ENCODE measurements around the gene SPON2.

Gene SPON2

DNA sequence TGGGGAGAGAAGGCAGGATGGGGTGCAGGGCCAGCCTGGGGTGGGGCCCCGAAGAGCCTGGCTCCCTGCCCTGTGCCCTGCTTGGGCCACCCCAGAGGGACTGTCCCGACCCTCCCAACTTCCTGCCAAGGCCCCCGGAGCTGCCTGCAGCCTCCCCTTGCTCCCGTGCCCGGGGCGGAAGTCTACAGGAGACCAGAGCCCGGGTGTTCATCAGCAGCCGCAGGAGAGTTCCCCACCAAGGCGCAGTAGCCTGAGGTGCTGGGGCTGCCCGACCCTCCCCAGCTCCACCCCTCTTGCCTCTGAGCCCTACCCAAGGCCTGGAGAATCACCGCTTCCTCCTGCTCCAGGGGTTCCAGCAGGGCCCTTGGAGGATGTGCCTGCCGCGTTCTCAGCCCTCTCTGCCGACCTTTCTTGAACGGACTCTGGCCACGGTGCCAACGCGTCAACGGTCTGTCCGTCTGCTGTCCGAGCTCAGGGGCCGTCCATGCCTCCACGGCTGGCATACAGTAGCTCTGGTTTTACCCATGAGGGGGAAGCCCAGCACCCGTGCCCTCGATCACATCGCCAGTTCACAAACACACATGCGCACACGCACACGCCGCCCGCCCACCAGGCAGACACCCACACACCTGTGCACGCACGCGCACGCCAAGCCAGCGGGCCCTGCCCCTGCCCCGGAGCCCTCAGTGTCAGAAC lies 36.0 kb upstream of the SPON2 start:
- no peak for DNase-seq

DNA sequence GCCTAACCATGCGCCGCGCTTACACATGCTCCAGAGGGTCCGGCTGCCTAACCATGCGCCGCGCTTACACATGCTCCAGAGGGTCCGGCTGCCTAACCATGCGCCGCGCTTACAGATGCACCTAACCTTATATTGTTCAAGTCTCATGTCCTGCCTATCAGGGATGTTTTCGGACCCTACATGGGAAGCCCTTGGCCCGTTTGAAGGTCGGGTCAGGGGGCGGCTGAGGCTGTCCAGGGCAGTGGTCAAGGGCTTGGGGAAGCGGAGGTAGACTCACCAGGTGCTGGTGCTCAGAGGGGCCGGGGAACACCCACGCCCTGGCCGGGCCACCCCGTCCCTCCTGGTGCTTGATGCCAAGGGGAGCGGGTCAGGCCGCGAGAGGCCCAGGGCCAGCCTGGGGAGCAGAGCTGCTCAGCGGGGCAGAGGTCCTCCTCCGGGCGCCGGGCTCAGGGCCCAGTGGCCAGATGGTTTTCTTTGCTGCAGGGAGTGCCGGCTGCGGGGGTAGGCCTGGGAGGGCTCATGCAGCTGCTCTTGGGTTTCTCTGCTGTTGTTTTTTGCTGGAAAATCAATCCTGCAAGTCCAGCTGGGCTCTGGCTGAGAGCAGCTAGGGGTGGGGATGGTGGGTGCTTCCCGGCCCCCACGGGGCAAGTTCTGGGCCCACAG lies 35.4 kb upstream of the SPON2 start:
- no peak for DNase-seq

DNA sequence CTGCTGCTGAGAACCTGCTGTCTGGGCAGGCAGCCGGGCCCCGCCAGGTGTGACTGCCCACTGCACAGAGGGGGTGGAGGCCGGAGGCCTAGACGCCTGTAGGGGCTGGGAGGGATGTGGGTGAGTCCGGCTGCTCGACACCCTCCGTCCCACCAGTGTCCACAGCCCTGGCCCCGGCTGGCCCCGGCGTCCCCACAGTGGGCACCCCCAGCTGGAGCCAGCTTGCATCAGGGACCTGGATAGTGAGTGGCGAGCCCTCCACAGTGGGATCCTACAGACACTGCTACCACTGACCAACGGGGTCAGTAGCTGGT lies 34.7 kb upstream of the SPON2 start:
- no peak for DNase-seq

DNA sequence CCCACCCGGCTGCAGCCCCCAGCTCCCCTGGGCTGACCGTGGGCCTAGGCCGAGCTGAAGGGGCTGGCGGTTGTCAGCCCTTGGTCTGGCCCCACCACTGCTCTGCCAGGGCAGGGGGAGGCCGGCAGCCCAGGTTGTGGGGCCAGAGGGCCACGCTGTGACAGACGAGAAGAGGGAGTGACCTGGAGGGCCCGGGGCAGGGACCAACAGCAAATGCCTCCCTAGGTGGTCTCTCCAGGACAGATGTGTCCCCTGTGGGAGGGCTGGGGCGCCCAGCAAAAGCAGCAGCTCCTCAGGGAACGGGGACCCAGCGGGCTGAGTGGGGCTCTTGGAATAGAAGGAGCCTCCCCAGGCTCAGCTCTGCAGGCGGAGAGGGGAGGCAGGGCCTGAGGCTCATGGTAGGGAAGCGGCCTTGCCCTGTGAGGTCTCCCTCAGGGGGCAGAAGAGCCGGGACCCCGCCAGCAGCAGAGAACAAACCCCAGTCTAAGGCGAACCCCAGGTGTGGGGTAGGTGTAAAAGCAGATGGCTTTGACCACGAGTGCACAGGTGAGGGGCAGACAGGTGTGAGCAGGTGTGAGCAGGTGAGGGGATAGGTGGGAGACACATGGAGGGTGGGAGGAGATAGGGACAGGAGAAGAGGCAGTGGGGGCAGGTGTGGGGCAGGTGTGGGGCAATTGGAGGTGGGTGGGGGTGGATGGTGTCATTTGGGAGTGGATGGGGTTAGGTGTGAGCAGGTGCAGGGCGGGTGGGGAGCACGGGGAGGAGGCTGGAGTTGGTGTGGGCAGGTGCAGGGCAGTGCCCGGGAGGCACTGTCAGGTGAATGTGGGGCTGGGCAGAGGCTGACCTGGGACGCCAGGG lies 34.1 kb upstream of the SPON2 start:
- no peak for DNase-seq

DNA sequence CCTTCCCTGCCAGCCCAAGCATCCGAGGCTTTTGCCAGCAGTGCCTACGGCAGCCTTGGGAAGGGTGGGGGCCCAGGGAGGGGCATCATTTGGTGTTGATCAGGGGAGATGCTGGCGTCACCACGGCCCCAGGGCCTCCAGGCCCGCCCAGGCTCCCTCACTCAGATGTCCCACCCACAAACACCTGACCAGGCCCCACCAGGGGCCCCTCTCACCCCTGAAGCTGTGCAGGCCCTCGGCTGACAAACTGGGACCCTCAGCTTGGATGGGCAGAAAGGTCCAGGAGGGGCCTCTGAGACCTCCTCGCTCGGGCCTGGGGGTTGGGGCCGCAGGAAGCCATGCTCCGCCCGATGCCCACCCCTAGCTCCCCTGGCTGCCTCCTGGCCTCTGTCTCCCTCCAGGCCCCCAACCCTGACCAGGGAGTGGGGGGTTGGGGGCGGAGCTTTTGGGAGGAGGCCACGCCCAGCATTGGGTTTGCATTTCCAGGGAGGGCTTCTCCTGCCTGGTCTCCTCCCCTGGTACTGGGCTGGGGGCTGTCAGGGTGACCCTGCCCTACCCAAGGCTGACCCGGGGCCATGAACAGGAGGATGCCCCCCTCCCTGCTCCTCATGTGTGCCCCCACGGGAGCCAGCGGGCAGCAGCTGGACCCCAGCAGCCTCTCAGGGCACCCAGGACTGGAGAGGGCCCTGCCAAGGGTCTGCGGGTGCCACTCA lies 33.4 kb upstream of the SPON2 start:
- no peak for DNase-seq

DNA sequence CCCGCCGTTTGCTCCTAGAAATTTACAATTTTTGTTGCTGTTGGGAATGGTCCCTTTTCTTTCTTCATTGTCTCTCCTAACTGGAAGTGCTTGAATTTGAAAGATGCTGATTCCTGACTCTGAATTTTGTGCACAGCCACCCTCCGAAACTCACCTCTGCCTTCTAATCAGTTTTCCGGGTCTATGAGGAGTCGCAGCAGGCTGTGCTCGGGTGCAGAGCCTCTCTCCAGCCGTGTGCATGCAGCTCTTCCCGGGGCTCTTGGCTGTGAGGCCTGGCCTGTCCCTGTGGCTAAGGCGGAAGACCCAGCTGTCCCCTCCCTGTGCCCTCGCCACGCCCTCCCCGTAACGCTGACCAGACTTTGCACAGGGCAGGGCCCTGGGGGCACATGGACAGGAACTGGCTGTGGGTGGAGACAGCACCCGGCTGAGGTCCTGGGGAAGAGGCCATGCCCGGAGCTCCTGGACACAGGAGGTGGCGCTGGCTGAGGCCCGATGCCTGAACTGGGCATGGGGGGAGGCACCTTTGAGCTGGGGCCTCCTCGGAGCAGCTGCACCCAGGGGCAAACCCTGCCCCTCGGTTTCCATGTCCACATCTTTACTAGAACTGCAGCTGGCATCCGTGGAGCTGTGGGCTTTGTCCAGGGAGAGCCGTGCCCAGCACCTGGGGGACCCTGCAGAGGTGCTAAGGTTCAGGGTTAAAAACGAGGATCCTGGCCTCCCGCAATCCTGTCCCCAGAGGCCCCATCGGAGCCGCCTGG lies 32.6 kb upstream of the SPON2 start:
- DNase-seq = no peak

DNA sequence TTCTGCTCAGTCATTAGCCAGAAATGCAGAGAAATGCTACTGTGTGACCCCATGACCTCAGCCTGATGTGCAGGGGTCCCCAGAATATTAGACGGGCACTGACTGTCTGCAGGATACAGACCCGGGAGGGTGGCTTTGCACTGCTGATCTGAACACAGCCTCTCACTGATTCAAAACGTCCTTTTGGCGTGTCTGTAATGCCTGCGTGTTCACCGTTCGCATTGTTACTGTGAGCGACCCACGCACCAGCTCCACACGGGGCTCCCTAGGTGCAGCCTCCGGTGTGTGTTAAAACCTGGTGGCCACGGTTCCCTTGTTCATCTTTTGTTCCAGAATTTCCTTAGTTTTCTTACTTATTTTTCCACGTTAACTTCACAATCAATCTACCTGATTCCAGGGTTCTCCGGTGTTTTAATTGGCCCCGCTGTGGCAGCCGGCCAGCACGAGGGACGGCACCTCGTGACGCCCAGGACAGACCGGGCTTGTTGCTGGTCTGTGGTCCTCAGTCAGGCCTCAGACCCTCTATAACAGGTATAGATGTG lies 32.0 kb upstream of the SPON2 start:
- DNase-seq = no peak

DNA sequence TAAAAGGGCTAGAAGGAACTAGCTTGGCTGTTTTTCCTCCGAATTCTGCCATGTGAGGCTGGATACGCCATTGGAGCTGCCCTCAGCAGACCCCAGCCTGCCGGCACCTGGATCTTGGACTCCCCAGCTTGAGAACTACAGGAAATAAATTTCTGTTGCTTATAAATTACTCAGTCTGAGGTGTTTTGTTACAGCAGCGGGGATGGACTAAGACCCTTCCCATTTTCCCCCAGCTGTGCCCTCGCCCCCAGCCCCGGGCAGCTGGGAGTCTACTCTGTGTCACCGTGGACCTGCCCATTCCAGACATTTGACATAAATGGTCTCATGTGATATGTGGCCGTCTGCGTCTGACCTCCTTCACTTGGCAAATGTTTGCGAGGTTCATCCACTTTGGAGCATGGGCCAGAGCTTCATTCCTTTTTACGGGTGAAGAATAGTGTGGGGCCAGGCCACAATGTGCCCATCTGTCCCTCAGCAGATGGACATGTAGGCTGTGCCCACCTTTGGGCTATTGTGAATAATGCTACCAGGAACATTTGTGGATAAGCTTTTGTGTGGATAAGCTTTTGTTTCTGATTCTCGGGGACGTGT lies 30.7 kb upstream of the SPON2 start:
- no peak for DNase-seq

DNA sequence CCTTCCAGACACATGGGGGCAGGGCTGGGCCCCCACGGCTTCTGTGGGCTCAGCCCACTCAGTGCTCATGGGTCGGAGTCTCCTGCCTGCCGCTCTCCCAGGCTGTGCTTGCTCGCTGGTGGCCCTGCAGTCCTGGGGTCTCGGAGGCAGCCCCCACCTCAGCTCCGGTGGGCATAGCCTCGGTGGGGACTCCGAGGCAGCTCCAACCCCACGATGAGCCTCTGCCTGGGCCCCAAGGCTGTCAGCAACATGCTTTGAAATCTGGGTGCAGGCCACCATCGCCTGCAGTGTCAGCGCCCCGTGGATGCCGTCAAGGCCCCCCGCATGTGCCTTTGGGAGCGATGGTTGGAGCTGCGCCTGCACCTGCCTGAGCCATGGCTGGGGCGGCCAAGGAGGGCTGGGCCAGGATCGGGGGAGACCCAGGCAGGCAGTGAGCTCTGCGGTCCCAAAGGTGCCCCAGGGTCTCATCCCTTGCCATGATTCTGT lies 30.2 kb upstream of the SPON2 start:
- no peak for DNase-seq

DNA sequence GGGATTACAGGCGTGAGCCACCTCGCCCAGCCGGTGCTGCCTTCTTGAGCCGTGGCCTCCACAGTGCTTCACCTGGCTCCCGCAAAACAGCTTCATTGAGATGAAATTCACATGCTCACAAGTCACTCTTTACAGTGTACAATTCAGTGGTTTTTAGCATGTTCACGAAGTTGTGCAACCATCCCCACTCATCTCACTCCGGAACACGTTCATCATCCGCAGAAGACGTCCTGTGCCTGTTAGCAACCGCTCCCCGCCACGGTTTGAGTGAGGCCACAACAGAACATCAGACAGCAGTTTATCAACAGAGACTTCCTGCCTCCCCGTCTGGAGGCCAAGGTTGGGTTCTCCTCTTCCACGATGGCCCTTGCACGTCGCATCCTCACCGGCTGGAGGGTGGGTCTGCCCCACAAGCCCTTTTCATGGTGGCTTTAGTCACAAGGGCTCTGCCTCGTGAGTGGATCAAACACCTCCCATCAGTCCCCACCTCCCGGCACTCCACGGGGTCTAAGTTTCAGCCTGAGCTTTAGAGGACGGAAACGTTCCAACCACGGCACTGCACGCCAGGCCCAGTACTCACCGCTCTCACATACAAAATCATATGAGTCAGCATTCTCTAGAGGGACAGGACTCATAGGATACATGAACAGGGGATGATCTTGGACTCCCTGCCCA lies 29.6 kb upstream of the SPON2 start:
- no peak for DNase-seq

DNA sequence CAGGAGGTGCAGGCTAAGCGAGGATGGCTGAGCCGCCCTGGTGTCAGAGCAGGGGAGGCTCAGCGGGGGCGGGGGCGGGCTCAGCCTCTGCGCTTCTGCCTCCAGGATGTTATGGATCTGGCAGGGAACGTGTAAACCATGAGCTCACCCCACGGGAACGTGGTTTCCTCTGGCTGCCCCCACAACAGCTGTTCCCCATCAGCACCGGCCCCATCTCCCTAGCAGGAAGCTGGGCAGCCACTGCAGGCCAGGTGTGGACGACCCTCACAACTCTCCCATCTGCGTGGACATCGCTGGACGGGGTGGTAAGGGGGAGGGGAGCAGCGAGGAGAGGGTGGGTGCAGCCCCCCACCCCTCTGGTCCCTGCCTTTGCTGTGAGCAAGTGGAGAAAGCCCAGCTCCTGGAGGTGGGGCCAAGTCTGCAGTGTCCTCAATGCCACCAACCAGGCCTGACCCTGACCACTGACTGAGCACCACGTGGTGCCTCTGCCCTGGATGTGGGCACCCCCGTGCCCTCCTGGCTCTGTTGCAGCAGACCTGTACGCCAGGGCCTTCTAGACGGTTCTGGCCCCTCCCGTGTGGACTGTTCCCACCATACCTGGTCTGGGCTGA lies 28.1 kb upstream of the SPON2 start:
- DNase-seq = no peak

DNA sequence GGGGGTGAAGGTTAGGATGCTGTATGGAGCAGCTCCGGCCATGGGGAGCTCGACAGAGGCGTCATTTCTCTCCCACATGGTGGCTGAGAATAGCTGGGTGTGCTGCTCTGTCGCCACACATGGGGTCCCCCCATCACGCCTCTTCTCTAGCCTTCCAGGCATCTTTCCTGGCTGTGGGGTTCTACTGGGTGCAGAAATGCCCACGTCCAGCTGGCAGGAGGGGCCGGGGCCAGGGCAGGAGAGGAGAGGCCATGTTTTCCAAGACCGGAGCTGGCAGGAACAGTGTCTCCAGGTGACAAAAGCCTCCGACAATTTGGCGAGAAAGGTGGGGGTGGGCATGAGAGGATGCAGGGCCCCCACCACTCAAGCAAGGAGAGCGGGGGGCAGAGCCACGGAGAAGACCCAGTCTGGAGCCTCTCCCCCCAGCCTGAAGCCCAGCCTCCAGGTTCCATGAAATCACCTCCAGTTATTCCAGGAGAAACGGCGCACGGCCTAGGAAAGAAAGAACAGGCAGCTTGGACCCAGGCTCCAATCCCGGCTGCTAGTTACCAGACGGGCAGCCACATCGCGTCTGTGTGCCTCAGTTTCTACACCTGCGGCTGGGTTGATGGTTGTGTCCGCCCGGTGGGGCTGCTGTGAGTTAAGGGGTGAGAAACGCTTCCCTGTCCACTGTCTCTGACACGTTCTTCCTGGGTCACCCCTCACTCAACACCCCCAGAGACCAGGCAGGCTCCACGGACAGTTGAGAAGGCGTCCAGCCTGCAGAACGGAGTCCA lies 27.4 kb upstream of the SPON2 start:
- DNase-seq = no peak

DNA sequence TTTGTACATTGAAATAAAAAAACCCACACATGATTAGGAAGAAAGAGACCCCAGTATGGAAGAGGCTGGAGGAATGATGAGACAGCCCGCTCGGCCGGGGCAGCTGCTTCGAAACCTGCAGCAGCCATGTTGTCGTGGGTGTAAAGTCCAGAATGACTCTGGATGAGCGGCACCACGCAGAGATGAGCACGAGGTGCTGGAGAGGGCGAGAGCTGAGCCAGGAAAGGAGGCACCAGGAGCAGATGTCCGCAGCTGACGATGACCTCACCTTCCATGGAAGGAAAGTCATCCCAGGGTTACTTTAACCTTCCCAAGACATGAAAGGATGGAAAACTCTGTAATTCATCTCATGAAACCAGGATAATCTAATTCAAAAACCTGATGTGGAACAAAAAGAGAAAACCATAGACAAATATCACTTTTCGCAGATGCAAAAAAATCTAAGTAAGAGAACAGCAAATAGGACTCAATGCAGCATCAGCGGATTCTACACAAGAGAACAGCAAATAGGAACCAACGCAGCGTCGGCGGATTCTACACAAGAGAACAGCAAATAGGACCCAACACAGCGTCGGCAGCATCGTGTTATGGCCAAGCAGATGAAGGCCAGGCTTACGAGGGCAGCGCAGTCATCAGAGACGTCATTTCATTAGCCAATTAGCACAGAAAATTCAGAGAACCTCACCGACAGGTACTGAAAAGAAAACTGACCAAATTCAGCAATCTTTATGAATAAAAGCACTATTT lies 25.9 kb upstream of the SPON2 start:
- DNase-seq = no peak

DNA sequence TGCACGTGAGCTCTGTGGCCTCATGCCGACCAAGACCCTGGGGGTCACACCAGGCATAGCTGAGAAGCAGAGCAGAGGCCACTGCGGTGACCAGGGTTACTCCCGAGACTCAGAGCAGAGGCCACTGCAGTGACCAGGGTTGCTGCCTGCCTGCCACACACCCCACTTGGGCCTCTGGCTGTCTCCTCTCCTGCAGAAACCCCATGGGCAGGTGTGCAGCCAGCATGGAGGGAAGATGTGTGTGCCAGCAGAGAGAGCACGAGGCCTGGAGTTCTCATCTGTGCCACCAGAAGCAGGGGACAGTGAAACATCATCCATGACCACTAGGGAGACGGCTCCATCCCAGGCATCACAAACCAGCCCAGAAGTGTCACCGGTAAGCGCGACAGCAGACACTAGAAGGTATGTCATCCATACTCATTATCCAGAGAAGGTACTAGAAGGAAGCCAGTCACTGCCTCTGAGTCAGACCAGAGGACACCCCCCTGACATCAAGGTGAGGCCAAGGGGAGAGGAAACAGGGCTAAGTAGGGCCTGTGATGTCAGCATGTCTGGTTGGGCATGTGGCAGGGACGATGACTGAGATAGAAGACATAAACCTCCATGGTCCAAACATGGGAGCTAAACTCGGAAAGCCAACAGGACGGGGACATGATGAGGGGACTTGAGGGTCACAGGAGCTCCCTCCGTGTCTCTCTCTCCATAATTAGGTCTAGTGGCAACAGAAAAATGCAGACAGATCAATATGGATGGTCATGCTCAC lies 24.2 kb upstream of the SPON2 start:
- no peak for DNase-seq

DNA sequence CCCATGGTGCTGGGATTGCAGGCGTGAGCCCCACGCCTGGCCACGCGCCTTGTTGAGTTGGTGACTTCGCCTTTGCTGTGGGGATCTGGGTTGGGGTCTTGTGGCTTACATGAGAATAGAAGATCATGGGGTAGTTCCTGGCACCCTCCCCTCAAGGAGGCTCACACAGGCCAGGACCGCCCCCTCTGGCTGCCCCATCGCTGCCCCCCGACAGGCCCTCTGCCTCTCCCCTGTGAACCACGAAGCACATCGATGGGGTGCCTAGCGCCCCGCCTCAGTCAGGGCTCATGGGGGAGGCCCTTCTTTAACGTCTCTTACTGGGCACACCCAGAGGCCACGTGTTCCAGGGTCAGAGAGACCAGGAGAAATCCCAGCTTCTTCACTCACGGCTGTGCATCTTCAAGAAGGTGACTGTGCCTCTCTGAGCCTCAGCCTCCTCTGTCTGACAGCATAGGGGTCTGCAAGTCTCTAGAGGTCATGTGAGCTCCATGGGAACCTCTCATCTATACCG lies 23.6 kb upstream of the SPON2 start:
- DNase-seq = no peak

DNA sequence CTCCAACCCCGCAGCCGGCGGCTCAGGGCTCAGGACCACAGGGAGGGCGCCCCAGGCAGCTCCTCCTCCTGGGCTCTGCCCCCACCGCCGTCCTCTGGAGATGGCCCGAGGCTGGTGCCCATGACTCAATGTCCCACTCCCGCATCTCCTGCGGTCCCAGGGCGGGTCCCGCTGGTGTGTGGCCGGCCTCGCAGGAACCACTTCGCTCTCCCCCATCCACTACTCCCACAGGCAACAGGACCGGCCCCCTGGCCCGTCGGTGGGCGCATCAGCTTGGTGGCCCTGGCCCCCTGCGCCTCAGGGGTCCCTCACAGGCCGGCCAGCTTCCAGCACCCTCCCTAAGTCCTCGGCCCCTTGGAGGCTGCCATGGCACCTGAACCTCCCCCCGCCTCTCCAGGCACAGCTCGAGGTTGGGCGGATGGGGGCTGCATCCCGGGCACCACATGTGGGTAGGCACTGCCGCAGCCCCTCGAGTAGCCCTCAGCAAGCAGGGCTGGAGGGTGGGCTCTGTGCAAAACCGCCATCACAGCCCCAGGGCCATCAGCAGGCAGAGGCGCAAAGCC lies 22.8 kb upstream of the SPON2 start:
- no peak for DNase-seq

DNA sequence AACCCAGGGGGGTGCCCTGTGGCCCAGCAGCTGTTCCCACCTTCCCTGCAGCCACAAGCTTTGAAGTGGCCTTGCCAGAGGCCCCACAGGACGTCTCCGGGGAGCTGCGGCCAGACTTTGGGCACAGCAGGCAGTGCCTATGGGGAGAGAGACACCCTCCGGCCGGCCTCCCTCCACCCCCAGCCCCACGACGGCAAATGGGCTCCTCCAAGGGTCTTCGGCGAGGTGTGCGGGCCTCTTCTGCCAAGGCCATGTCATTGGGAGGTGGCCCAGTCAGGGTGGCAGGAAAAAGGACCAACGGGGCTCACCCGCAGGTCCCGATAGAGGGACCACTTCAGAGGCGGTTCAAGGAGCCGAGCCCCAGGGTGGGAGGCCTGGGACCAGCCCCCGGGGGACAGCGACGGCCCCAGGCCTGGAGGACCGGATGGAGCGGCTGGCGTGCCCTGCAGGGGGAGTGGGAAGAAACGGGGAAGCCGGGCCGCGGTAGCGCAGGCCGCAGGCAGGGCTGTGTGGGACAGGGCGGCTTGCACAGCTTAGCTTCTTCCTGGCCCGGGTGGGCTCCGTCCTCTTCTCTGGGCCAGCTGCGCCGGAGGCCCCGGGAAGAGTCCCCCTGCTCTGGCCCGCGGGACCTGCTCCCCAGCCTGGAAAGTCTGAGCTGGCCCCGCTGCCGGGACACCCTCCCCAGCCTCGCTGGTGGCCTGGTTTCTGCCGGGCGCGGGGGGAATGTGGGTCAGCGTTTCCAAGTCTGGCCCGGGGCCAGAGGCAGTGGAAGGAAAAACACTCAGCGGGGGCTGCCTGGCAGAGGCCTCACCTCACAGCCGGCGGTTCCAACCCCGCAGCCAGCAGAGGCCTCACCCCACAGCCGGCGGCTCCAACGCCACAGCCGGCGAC lies 21.9 kb upstream of the SPON2 start:
- no peak for DNase-seq
